ENCODE data around the gene FAM53A.
"Not testable (repeated sequence)": the region's sequence is repeated elsewhere in the genome, so short reads cannot be mapped to it uniquely, and the experiment has no call there.

FAM53A gene

DNA sequence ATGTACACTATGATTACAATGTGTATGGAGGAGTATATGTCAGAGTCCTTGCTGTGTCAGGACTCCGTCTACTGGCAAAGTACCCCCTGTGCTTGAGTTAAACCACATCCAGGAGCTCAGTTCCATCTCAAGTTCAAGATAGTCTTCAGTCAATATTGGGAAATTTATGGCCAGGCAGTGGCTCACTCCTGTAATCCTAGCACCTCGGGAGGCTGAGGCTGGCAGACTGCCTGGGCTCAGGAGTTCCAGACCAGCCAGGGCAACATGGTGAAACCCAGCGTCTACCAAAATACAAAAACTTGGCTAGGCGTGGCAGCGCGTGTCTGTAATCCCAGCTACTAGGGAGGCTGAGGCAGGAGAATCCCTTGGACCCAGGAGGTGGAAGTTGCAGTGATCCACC is 22.2 kb upstream of the FAM53A start:
- Histone ChIP-seq H3K36me3 (ENCODE audit: control insufficient read depth, insufficient read depth, low read length) (peaks cover 12% of the 10 kb centered on the region), H3K27me3 (replicated peaks; ENCODE audit: control insufficient read depth, insufficient read depth, low read length) (no peaks in the 10 kb centered on the region), H3K4me3 (replicated peaks; ENCODE audit: low read depth, low read length) (no peak overlapping the region)
- TF ChIP-seq, protein P1, sequence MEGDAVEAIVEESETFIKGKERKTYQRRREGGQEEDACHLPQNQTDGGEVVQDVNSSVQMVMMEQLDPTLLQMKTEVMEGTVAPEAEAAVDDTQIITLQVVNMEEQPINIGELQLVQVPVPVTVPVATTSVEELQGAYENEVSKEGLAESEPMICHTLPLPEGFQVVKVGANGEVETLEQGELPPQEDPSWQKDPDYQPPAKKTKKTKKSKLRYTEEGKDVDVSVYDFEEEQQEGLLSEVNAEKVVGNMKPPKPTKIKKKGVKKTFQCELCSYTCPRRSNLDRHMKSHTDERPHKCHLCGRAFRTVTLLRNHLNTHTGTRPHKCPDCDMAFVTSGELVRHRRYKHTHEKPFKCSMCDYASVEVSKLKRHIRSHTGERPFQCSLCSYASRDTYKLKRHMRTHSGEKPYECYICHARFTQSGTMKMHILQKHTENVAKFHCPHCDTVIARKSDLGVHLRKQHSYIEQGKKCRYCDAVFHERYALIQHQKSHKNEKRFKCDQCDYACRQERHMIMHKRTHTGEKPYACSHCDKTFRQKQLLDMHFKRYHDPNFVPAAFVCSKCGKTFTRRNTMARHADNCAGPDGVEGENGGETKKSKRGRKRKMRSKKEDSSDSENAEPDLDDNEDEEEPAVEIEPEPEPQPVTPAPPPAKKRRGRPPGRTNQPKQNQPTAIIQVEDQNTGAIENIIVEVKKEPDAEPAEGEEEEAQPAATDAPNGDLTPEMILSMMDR (IDR thresholded peaks at IDR 0.05; ENCODE audit: insufficient read depth, low read length, poor library complexity, severe bottlenecking) = no peak
- no peak for DNase-seq (ENCODE audit: extremely low read depth, insufficient read length)

DNA sequence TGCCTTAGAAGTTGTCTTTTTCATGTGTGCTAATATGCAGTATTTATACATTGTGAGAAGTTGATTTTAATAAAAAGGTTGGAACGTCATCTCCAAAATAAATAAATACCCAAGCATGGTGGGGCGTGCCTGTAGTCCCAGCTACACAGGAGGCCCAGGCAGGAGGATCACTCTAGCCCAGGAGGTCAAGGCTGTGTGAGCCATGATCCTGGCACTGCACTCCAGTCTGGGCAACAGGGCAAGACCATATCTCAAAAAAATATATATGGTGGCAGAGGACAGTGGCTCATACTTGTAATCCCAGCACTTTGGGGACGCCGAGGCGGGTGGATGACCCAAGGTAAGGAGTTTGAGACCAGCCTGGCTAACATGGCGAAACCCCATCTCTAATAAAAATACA is 21.6 kb upstream of the FAM53A start:
- Histone ChIP-seq H3K27me3 (replicated peaks; ENCODE audit: control insufficient read depth, insufficient read depth, low read length) (no peaks in the 10 kb centered on the region), H3K36me3 (ENCODE audit: control insufficient read depth, insufficient read depth, low read length) (peaks cover 12% of the 10 kb centered on the region), H3K4me3 (replicated peaks; ENCODE audit: low read depth, low read length) (no peak overlapping the region)
- DNase-seq (ENCODE audit: extremely low read depth, insufficient read length) = no peak
- TF ChIP-seq, protein P1 (IDR thresholded peaks at IDR 0.05; ENCODE audit: insufficient read depth, low read length, poor library complexity, severe bottlenecking) = no peak

DNA sequence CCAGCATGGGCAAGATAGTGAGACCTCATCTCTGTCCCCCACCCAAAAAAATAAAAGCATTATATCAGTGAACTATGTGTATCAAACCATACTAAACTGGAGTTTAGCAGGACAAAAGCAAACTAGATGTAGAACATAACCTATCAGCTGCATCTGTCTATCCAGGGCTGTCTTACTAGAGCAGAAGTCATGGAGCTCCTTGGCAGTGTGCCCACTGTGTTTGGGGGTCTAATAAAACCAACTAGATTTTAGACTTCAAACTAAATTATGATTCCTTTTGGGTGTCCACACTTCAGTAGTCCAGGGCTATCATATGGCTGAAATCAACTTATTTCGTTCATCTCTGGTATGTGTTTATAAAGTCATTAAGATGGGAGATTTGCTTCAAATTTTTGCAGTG is 19.8 kb upstream of the FAM53A start:
- Histone ChIP-seq H3K36me3 (ENCODE audit: control insufficient read depth, insufficient read depth, low read length) (peaks cover 15% of the 10 kb centered on the region), H3K27me3 (replicated peaks; ENCODE audit: control insufficient read depth, insufficient read depth, low read length) (no peaks in the 10 kb centered on the region), H3K4me3 (replicated peaks; ENCODE audit: low read depth, low read length) (no peak overlapping the region)
- no peak for DNase-seq (ENCODE audit: extremely low read depth, insufficient read length)
- TF ChIP-seq, protein P1 (IDR thresholded peaks at IDR 0.05; ENCODE audit: insufficient read depth, low read length, poor library complexity, severe bottlenecking) = no peak

- not testable (repeated sequence) for DNase-seq (ENCODE audit: extremely low read depth, insufficient read length); H3K4me3 ChIP-seq (replicated peaks; ENCODE audit: low read depth, low read length); H3K27me3 ChIP-seq (replicated peaks; ENCODE audit: control insufficient read depth, insufficient read depth, low read length)
- H3K36me3 ChIP-seq (ENCODE audit: control insufficient read depth, insufficient read depth, low read length) = peaks cover 22% of the 10 kb centered on the region
These were observed 17.6 kb upstream of the FAM53A start for GRCh38 chr4:1701671-1702070.

- no peak for DNase-seq (ENCODE audit: extremely low read depth, insufficient read length)
These were observed 11.8 kb upstream of the FAM53A start for GRCh38 chr4:1695913-1696312.

DNA sequence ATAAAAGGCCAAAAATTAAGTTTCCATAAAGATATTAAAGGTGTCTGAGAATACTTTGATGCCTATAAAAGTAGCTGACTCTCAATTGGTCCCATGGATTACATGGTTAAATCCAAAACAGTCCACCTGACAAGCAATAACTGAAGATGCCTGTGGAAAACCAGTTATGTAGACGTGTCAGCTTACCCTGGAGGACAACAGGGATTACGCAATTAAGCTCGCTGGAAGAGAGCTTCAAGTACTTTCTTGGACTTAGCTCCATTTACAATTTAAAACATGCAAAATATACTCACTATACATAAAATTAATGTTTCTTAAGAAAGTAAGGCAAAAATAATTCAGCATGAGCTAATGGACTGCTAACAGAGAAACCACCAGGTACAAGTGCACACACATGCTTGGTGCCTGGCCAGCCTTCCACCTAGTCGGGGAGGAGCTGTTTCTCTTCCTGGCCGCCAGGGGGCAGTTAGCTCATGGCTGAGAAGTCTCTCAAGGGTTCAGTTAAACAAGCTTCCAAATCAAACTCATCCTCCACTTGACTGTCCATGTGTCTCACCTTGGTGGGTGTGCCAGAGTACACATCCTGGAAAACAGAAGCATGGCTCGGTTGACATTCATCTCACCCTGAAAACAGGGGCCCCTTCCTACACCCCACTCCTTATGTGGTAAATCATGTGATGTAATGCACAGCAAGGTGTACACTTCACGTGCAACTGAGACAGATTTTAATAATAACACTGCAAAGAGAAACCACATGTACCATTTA is 9.2 kb upstream of the FAM53A start:
- TF ChIP-seq, protein P1 (IDR thresholded peaks at IDR 0.05; ENCODE audit: insufficient read depth, low read length, poor library complexity, severe bottlenecking) = peak; percentile 97
- H3K4me3 ChIP-seq (replicated peaks; ENCODE audit: low read depth, low read length) = no peak overlapping the region
- no peaks in the 10 kb centered on the region for H3K27me3 ChIP-seq (replicated peaks; ENCODE audit: control insufficient read depth, insufficient read depth, low read length)
- H3K36me3 ChIP-seq (ENCODE audit: control insufficient read depth, insufficient read depth, low read length) = peaks cover 29% of the 10 kb centered on the region
- peak; percentile 24 for DNase-seq (ENCODE audit: extremely low read depth, insufficient read length)

More at GRCh38 chr4:1695913-1696312, 11.8 kb upstream of the FAM53A start:
- Histone ChIP-seq H3K27me3 (replicated peaks; ENCODE audit: control insufficient read depth, insufficient read depth, low read length) (no peaks in the 10 kb centered on the region), H3K36me3 (ENCODE audit: control insufficient read depth, insufficient read depth, low read length) (peaks cover 33% of the 10 kb centered on the region), H3K4me3 (replicated peaks; ENCODE audit: low read depth, low read length) (no peak overlapping the region)
- TF ChIP-seq, protein P1 (IDR thresholded peaks at IDR 0.05; ENCODE audit: insufficient read depth, low read length, poor library complexity, severe bottlenecking) = no peak
